Measurements from ENCODE around the gene PGBD1.

DNA sequence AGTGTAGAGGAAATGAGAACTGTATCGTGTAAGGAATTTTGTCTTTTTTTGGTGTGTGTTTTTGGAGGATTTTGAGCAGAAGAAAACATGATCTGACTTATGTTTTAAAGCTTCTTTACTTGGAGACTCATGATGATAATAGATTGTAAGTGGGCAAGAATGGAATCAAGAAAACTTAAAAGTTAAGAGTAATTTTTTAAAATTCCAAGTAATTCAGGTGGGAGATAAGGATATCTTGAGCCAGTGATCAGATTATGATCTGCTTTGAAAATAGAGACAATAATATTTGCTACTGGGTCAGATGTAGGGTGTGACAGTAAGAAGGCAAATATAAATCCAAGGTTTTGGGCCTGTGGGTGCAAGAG lies 13.7 kb upstream of the PGBD1 start:
- no peak for TF ChIP-seq POLR2AphosphoS2 (IDR thresholded peaks at IDR 0.05; ENCODE audit: low read depth, low read length)
- TF ChIP-seq, protein P1, sequence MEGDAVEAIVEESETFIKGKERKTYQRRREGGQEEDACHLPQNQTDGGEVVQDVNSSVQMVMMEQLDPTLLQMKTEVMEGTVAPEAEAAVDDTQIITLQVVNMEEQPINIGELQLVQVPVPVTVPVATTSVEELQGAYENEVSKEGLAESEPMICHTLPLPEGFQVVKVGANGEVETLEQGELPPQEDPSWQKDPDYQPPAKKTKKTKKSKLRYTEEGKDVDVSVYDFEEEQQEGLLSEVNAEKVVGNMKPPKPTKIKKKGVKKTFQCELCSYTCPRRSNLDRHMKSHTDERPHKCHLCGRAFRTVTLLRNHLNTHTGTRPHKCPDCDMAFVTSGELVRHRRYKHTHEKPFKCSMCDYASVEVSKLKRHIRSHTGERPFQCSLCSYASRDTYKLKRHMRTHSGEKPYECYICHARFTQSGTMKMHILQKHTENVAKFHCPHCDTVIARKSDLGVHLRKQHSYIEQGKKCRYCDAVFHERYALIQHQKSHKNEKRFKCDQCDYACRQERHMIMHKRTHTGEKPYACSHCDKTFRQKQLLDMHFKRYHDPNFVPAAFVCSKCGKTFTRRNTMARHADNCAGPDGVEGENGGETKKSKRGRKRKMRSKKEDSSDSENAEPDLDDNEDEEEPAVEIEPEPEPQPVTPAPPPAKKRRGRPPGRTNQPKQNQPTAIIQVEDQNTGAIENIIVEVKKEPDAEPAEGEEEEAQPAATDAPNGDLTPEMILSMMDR (IDR thresholded peaks at IDR 0.05 in 2 of 3, conservative IDR thresholded peaks at IDR 0.05 in 1 of 3; ENCODE audit: control insufficient read depth in 2 of 3, extremely low read depth in 1 of 3, insufficient read depth in 1 of 3, low read depth in 3 of 3, low read length in 3 of 3) = no peak
- no peak for TF ChIP-seq ZNF274 (IDR thresholded peaks at IDR 0.05; ENCODE audit: insufficient read depth, insufficient read length)
- no peak for TF ChIP-seq POLR2AphosphoS5 (IDR thresholded peaks at IDR 0.05; ENCODE audit: low read length)
- no peak for TF ChIP-seq ZNF384 (IDR thresholded peaks at IDR 0.05; ENCODE audit: borderline replicate concordance, low read depth, low read length)
- TF ChIP-seq CBX3 (IDR thresholded peaks at IDR 0.05; ENCODE audit: borderline replicate concordance, low read depth) = no peak
- TF ChIP-seq HDAC2 (IDR thresholded peaks at IDR 0.05) = no peak
- TF ChIP-seq GATAD2B (conservative IDR thresholded peaks at IDR 0.05; ENCODE audit: low read depth) = no peak
- no peak for TF ChIP-seq RAD51 (IDR thresholded peaks at IDR 0.05)
